ENCODE data around the gene HHIPL1.

DNA sequence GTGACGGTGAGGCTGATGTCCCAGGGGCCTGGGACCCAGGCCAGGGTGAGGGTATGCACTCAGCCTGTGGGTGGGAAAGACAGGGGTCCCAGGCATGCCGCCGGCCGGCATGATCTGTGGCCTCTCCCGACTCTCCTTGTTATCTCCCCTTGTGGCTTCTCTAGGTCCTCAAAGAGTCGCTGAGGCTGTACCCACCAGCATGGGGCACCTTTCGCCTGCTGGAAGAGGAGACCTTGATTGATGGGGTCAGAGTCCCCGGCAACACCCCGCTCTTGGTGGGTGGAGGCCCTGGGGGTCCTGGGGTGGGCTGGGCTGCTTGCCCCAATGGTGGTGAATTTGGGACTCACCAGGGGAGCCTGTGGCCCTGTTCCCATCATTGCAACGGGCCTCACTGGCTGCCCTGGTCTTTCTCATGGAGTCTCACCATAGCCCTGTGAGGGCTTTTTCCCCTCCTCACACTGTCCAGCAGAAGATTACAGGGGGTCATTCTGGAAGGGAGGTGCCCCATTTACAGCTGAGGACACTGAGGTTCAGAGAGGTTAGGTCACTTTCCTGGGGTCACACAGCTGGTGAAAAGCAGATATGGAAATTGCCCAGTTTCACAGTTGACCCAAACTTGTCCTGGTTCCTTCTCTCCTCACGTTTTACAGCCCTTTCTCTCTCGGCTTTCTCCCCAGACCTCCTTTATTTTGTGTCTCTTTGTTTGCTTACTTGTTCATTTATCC lies 77.0 kb downstream of the HHIPL1 start:
- TF ChIP-seq, protein P1, sequence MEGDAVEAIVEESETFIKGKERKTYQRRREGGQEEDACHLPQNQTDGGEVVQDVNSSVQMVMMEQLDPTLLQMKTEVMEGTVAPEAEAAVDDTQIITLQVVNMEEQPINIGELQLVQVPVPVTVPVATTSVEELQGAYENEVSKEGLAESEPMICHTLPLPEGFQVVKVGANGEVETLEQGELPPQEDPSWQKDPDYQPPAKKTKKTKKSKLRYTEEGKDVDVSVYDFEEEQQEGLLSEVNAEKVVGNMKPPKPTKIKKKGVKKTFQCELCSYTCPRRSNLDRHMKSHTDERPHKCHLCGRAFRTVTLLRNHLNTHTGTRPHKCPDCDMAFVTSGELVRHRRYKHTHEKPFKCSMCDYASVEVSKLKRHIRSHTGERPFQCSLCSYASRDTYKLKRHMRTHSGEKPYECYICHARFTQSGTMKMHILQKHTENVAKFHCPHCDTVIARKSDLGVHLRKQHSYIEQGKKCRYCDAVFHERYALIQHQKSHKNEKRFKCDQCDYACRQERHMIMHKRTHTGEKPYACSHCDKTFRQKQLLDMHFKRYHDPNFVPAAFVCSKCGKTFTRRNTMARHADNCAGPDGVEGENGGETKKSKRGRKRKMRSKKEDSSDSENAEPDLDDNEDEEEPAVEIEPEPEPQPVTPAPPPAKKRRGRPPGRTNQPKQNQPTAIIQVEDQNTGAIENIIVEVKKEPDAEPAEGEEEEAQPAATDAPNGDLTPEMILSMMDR (IDR thresholded peaks at IDR 0.05), result no peak
- no peak for TF ChIP-seq EP300 (IDR thresholded peaks at IDR 0.05)

Measured in suprapubic skin (tissue), 3 donors.